SK-N-SH treated with all-trans-retinoic acid at 6 μM for 48 hours (cell line): ENCODE measurements around the gene CPS1.

Experiments
- ATAC-seq: fragments of 200-7000 bp; cut with Tn5 transposase; 3 replicates; pipeline ENCODE4 v1.9.1; 2020; ENCODE audit warnings: mild to moderate bottlenecking, moderate library complexity
- BACH2 ChIP-seq: fragments of 250-450 bp; sonication (Bioruptor Pico); IDR thresholded peaks from 2 replicates; pipeline ENCODE4 v1.9.0; 2021; ENCODE audit warnings: mild to moderate bottlenecking, borderline replicate concordance
- CSDC2 ChIP-seq: fragments of 250-450 bp; sonication (Bioruptor Pico); IDR thresholded peaks from 2 replicates; pipeline ENCODE4 v1.5.0; 2020; ENCODE audit warnings: mild to moderate bottlenecking, moderate library complexity
- ESRRG ChIP-seq: fragments of 250-450 bp; sonication (Bioruptor Pico); IDR thresholded peaks from 2 replicates; pipeline ENCODE4 v1.6.1; 2021; ENCODE audit warnings: mild to moderate bottlenecking
- GLIS3 ChIP-seq: fragments of 250-450 bp; sonication (Bioruptor Pico); IDR thresholded peaks from 2 replicates; pipeline ENCODE4 v1.5.0; 2020; ENCODE audit warnings: mild to moderate bottlenecking, moderate library complexity
- ISL1 ChIP-seq: fragments of 250-450 bp; sonication (Bioruptor Pico); IDR thresholded peaks from 2 replicates; pipeline ENCODE4 v2.1.2; 2022; ENCODE audit warnings: mild to moderate bottlenecking, moderate library complexity
- OSR1 ChIP-seq: fragments of 250-450 bp; sonication (Bioruptor Pico); IDR thresholded peaks from 2 replicates; pipeline ENCODE4 v1.8.0; 2022; ENCODE audit warnings: moderate library complexity, mild to moderate bottlenecking, inconsistent platforms
- PPARA ChIP-seq: fragments of 250-450 bp; sonication (Bioruptor Pico); IDR thresholded peaks from 2 replicates; pipeline ENCODE4 v1.5.0; 2020; ENCODE audit warnings: mild to moderate bottlenecking, borderline replicate concordance
- TCF4 ChIP-seq: fragments of 250-450 bp; sonication (Bioruptor Pico); IDR thresholded peaks from 2 replicates; pipeline ENCODE4 v1.8.0; 2021; ENCODE audit warnings: mild to moderate bottlenecking, moderate library complexity, borderline replicate concordance
- TOX ChIP-seq: fragments of 250-450 bp; sonication (Bioruptor Pico); IDR thresholded peaks from 2 replicates; pipeline ENCODE4 v1.8.0; 2021; ENCODE audit warnings: mild to moderate bottlenecking, moderate library complexity, borderline replicate concordance
- ZFP3 ChIP-seq: fragments of 250-450 bp; sonication (Bioruptor Pico); IDR thresholded peaks from 2 replicates; pipeline ENCODE4 v1.5.0; 2020; ENCODE audit warnings: mild to moderate bottlenecking, moderate library complexity
- ZFP30 ChIP-seq: fragments of 450-650 bp; formaldehyde crosslinking; IDR thresholded peaks from 2 replicates; pipeline ENCODE4 v1.5.0; 2022; ENCODE audit warnings: mild to moderate bottlenecking, moderate library complexity
- ZNF565 ChIP-seq: fragments of 450-650 bp; formaldehyde crosslinking; conservative IDR thresholded peaks from 2 replicates; pipeline ENCODE4 v1.5.0; 2020; ENCODE audit warnings: low read depth, mild to moderate bottlenecking, moderate library complexity
- ZNF70 ChIP-seq: fragments of 450-650 bp; formaldehyde crosslinking; IDR thresholded peaks from 2 replicates; pipeline ENCODE4 v1.5.0; 2020; ENCODE audit warnings: mild to moderate bottlenecking, moderate library complexity
- ZNF8 ChIP-seq: fragments of 450-650 bp; formaldehyde crosslinking; IDR thresholded peaks from 2 replicates; pipeline ENCODE4 v1.5.0; 2020; ENCODE audit warnings: mild to moderate bottlenecking, moderate library complexity
- TF ChIP-seq, protein P1 (sequence below): fragments of 250-450 bp; sonication (Bioruptor Pico); IDR thresholded peaks from 2 replicates; pipeline ENCODE4 v1.5.1; 2020; ENCODE audit warnings: low read depth, mild to moderate bottlenecking, moderate library complexity
- TF ChIP-seq, protein P2 (sequence below): fragments of 250-450 bp; sonication (Bioruptor Pico); IDR thresholded peaks from 2 replicates; pipeline ENCODE4 v1.8.0; 2021; ENCODE audit warnings: low read depth, mild to moderate bottlenecking, moderate library complexity, borderline replicate concordance
- TF ChIP-seq, protein P3 (sequence below): fragments of 250-450 bp; sonication (Bioruptor Pico); IDR thresholded peaks from 2 replicates; pipeline ENCODE4 v1.8.0; 2020; ENCODE audit warnings: mild to moderate bottlenecking, moderate library complexity, borderline replicate concordance
- TF ChIP-seq, protein P4 (sequence below): fragments of 250-450 bp; sonication (Bioruptor Pico); IDR thresholded peaks from 2 replicates; pipeline ENCODE4 v1.5.1; 2021; ENCODE audit warnings: mild to moderate bottlenecking, moderate library complexity
- TF ChIP-seq, protein P5 (sequence below): fragments of 250-450 bp; sonication (Bioruptor Pico); IDR thresholded peaks from 2 replicates; pipeline ENCODE4 v1.5.0; 2020; ENCODE audit warnings: mild to moderate bottlenecking, moderate library complexity

CPS1 gene

DNA sequence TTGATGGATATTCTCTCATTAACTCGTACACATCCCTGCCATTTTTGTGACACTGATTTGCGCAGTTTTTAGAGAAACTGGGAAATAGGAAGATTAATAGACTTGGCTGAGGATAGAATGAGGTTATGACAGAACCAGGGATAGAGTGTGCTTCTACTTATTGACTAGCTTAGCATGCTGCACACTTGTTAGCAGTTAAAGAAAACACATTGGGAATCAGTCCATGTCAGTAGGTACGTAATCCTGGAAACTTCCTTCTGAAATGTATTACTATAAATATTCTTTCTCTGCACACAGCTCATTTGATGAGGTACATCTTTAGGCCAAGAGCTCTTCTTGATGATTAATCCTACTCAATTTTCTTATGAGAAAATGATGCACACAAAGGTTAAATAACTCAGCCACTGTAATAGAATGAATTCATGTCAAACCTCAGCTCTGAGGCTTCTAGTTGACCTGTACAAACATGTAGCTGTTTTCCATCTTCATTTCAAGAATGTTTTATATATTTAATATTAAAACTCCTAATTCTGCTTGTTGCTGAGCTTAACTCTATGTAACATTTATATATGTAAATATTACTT, 12.3 kb upstream of the CPS1 start (continued):
- TF ChIP-seq PPARA (CRISPR knock-in tag), result no peak
- TF ChIP-seq, protein P1, sequence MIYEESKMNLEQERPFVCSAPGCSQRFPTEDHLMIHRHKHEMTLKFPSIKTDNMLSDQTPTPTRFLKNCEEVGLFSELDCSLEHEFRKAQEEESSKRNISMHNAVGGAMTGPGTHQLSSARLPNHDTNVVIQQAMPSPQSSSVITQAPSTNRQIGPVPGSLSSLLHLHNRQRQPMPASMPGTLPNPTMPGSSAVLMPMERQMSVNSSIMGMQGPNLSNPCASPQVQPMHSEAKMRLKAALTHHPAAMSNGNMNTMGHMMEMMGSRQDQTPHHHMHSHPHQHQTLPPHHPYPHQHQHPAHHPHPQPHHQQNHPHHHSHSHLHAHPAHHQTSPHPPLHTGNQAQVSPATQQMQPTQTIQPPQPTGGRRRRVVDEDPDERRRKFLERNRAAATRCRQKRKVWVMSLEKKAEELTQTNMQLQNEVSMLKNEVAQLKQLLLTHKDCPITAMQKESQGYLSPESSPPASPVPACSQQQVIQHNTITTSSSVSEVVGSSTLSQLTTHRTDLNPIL, result no peak
- TF ChIP-seq, all 23 proteins: peak for 0

DNA sequence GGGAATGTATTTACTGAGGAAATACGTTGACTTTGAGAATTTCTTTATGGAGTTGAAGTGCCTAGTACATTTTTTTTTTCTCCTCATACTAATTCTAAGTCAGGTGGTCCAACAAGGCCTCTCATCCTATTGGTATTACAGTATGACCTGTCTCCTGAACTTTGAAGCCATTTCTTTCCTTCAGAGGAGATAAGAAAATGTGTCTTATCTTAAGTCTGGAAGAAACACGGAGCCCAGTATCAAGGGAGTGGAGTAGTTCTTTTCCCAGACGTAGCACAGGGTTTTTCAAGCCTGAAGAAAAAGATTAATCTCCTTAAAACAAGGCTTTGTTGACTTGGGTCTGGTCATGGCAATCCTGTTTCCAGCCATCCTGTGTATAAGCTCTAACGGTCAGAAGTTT, 11.6 kb upstream of the CPS1 start:
- ATAC-seq, result no peak
- TF ChIP-seq GLIS3 (CRISPR knock-in tag) (no peak), ZNF70 (CRISPR knock-in tag) (no peak), ZNF565 (CRISPR knock-in tag) (no peak), CSDC2 (no peak), ISL1 (CRISPR knock-in tag) (no peak)
- TF ChIP-seq, protein P2, sequence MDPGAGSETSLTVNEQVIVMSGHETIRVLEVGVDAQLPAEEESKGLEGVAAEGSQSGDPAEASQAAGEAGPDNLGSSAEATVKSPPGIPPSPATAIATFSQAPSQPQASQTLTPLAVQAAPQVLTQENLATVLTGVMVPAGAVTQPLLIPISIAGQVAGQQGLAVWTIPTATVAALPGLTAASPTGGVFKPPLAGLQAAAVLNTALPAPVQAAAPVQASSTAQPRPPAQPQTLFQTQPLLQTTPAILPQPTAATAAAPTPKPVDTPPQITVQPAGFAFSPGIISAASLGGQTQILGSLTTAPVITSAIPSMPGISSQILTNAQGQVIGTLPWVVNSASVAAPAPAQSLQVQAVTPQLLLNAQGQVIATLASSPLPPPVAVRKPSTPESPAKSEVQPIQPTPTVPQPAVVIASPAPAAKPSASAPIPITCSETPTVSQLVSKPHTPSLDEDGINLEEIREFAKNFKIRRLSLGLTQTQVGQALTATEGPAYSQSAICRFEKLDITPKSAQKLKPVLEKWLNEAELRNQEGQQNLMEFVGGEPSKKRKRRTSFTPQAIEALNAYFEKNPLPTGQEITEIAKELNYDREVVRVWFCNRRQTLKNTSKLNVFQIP (CRISPR knock-in tag), result no peak
- TF ChIP-seq, protein P3, sequence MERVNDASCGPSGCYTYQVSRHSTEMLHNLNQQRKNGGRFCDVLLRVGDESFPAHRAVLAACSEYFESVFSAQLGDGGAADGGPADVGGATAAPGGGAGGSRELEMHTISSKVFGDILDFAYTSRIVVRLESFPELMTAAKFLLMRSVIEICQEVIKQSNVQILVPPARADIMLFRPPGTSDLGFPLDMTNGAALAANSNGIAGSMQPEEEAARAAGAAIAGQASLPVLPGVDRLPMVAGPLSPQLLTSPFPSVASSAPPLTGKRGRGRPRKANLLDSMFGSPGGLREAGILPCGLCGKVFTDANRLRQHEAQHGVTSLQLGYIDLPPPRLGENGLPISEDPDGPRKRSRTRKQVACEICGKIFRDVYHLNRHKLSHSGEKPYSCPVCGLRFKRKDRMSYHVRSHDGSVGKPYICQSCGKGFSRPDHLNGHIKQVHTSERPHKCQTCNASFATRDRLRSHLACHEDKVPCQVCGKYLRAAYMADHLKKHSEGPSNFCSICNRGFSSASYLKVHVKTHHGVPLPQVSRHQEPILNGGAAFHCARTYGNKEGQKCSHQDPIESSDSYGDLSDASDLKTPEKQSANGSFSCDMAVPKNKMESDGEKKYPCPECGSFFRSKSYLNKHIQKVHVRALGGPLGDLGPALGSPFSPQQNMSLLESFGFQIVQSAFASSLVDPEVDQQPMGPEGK (CRISPR knock-in tag), result no peak

DNA sequence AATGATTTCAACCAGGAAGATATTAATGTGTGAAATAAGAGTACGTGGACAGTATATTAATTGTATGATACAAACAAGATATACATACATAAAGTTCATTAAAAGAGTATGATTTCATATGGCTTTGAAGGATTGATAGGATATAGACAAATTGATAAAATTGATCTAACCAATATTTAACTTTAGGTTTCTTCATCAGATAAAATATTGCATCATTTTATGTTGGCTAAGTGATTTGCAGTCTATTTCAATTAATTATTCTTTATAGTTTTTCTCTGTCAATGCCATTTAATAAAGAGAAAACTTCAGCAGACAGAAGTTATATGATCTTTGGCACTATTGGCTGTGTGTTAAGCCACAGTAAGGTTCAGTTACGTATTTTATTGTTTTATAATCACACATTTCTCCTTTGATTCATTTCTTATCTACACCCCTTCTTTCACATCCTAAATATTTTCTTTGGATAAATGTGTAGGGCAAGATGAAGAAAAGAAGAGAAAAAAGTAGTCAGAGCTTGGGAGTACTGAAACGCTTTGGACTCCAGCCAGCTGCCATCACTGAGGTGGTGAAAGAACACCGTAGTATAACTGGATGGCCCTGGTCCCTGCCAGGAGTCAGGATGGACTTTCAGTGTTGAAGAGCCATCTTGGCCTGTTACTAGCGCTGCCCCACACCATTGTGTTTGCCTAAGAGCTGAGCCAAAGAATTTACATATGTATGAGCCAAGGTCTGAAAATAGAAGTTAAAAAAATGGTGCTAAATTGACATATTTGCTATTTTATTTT, 9.8 kb upstream of the CPS1 start:
- TF ChIP-seq, protein P4, sequence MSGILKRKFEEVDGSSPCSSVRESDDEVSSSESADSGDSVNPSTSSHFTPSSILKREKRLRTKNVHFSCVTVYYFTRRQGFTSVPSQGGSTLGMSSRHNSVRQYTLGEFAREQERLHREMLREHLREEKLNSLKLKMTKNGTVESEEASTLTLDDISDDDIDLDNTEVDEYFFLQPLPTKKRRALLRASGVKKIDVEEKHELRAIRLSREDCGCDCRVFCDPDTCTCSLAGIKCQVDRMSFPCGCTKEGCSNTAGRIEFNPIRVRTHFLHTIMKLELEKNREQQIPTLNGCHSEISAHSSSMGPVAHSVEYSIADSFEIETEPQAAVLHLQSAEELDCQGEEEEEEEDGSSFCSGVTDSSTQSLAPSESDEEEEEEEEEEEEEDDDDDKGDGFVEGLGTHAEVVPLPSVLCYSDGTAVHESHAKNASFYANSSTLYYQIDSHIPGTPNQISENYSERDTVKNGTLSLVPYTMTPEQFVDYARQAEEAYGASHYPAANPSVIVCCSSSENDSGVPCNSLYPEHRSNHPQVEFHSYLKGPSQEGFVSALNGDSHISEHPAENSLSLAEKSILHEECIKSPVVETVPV, result no peak
- TF ChIP-seq ZFP3 (CRISPR knock-in tag), result no peak
- no peak for ATAC-seq

DNA sequence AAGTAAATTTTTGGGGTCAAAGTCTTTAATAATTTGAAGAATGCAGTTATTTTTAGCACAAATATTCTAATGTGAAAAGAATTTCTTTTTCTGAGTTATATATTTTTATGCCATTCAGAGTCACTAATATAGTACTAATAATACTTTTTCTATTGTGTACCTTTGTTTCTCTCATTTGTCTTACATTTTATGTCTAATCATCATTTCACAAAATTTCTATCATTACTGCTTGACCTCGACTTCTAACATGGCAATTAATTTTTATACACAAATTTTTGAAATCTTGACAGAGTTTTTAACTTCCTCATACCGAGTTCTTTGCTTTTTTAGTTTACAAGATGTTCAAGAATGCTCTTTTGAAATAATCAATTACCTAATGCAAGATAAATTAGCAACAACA, 8.4 kb upstream of the CPS1 start:
- TF ChIP-seq ESRRG (CRISPR knock-in tag) (no peak), OSR1 (CRISPR knock-in tag) (no peak), ZNF8 (CRISPR knock-in tag) (no peak), BACH2 (CRISPR knock-in tag) (no peak), TCF4 (CRISPR knock-in tag) (no peak), ZFP30 (CRISPR knock-in tag) (no peak), PPARA (CRISPR knock-in tag) (no peak), TOX (no peak), ISL1 (CRISPR knock-in tag) (no peak), CSDC2 (no peak)
- TF ChIP-seq, protein P5, sequence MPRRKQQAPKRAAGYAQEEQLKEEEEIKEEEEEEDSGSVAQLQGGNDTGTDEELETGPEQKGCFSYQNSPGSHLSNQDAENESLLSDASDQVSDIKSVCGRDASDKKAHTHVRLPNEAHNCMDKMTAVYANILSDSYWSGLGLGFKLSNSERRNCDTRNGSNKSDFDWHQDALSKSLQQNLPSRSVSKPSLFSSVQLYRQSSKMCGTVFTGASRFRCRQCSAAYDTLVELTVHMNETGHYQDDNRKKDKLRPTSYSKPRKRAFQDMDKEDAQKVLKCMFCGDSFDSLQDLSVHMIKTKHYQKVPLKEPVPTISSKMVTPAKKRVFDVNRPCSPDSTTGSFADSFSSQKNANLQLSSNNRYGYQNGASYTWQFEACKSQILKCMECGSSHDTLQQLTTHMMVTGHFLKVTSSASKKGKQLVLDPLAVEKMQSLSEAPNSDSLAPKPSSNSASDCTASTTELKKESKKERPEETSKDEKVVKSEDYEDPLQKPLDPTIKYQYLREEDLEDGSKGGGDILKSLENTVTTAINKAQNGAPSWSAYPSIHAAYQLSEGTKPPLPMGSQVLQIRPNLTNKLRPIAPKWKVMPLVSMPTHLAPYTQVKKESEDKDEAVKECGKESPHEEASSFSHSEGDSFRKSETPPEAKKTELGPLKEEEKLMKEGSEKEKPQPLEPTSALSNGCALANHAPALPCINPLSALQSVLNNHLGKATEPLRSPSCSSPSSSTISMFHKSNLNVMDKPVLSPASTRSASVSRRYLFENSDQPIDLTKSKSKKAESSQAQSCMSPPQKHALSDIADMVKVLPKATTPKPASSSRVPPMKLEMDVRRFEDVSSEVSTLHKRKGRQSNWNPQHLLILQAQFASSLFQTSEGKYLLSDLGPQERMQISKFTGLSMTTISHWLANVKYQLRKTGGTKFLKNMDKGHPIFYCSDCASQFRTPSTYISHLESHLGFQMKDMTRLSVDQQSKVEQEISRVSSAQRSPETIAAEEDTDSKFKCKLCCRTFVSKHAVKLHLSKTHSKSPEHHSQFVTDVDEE, result no peak
- TF ChIP-seq, protein P4, result no peak
- TF ChIP-seq, all 23 proteins: peak for 0
- no peak for ATAC-seq
